Epithelial cell of prostate (primary cell): ENCODE measurements around the gene CFAP73.
"Not testable (repeated sequence)": the region's sequence is repeated elsewhere in the genome, so short reads cannot be mapped to it uniquely, and the experiment has no call there.

ENCODE experiments used
- DNase-seq: peaks from one replicate; pipeline ENCODE4 v3.0.0-alpha.2; 2011; ENCODE audit warnings: low read depth, low spot score
- H3K27ac ChIP-seq: fragments of 450-650 bp; 2 replicates; pipeline ENCODE4 v1.5.1; 2017; ENCODE audit warnings: mild to moderate bottlenecking

Gene CFAP73

GRCh38 chr12:113149361-113150150 is at the start of gene CFAP73:
Gene CFAP73 (plus strand): TSS chr12:113149724. CDS start chr12:113149858, 134 bp downstream.
- no peak within 1 kb of the TSS for H3K27ac ChIP-seq
- DNase-seq, result no peak

- H3K27ac ChIP-seq, result no peak overlapping the region
- DNase-seq, result no peak
Measured at GRCh38 chr12:113099764-113100163, 49.8 kb upstream of the CFAP73 start.

- no peak for DNase-seq
- H3K27ac ChIP-seq, result no peak overlapping the region
Measured at GRCh38 chr12:113101751-113102150, 47.8 kb upstream of the CFAP73 start.

GRCh38 chr12:113102811-113103210 is 46.7 kb upstream of the CFAP73 start:
- no peak overlapping the region for H3K27ac ChIP-seq

GRCh38 chr12:113103756-113104450 is 45.6 kb upstream of the CFAP73 start:
- no peak for DNase-seq
- no peak overlapping the region for H3K27ac ChIP-seq

More at GRCh38 chr12:113102811-113103210, 46.7 kb upstream of the CFAP73 start:
- no peak for DNase-seq

GRCh38 chr12:113104953-113105510 is 44.5 kb upstream of the CFAP73 start:
- no peak overlapping the region for H3K27ac ChIP-seq
- no peak for DNase-seq

- no peak for DNase-seq
- H3K27ac ChIP-seq, result no peak overlapping the region
Measured at GRCh38 chr12:113105606-113106271, 43.8 kb upstream of the CFAP73 start.

- no peak overlapping the region for H3K27ac ChIP-seq
- DNase-seq, result no peak
Measured at GRCh38 chr12:113106361-113106760, 43.2 kb upstream of the CFAP73 start.

GRCh38 chr12:113108308-113108707 is 41.2 kb upstream of the CFAP73 start:
- no peak overlapping the region for H3K27ac ChIP-seq
- DNase-seq, result no peak

- no peak overlapping the region for H3K27ac ChIP-seq
- DNase-seq, result no peak
Measured at GRCh38 chr12:113109360-113109759, 40.2 kb upstream of the CFAP73 start.

- no peak for DNase-seq
- no peak overlapping the region for H3K27ac ChIP-seq
Measured at GRCh38 chr12:113109872-113110599, 39.5 kb upstream of the CFAP73 start.

- no peak overlapping the region for H3K27ac ChIP-seq
- DNase-seq, result no peak
Measured at GRCh38 chr12:113111247-113111646, 38.3 kb upstream of the CFAP73 start.

GRCh38 chr12:113112043-113112899 is 37.3 kb upstream of the CFAP73 start:
- no peak for DNase-seq
- H3K27ac ChIP-seq, result no peak overlapping the region

- H3K27ac ChIP-seq, result no peak overlapping the region
- DNase-seq, result no peak
Measured at GRCh38 chr12:113113397-113113796, 36.1 kb upstream of the CFAP73 start.

GRCh38 chr12:113114447-113115178 is 34.9 kb upstream of the CFAP73 start:
- DNase-seq, result no peak
- no peak overlapping the region for H3K27ac ChIP-seq

GRCh38 chr12:113115455-113116126 is 33.9 kb upstream of the CFAP73 start:
- H3K27ac ChIP-seq, result no peak overlapping the region
- no peak for DNase-seq

- H3K27ac ChIP-seq, result no peak overlapping the region
- DNase-seq, result no peak
Measured at GRCh38 chr12:113116875-113117274, 32.6 kb upstream of the CFAP73 start.

GRCh38 chr12:113117684-113118083 is 31.8 kb upstream of the CFAP73 start:
- not testable (repeated sequence) for DNase-seq, H3K27ac ChIP-seq
